NCI-H748 (cell line): ENCODE data around the gene ALDH1A3.

Experiments
- DNase-seq: peaks from one replicate; lab custom pipeline; 2025; ENCODE audit not compliant: unreplicated experiment; lab: John Stamatoyannopoulos, UW

The ALDH1A3 gene

DNA sequence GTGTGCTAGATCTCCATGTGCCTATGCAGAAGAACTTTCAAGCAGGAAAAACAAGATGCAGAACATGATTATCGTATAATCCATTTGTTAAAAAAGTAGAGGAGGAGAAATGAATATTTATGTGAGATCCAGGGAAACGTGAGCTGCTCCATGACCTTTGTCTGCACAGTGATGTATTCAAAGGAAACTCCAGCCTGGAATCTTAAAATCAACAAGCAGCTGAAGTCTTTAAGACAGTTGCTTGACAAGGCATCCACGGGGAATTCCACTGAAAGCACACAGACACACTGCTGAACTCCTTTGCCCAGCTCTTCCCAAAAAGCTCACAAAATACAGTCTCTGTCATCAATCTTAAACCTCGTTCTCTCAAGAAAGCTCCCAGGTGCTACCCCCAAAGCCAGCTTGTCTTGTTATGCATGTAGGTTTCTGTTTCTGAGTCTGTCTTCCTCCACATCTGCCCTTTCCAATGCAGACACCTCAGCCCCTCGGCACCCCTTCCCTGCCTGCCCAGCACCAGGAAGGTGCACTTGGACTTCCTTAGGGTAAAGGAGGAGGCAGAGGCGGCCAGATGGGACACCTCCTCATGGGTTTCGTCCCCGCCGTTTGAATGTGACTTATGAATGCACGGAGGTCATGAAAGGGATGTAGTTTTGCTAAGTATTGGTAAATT is 68.3 kb downstream of the ALDH1A3 start:
- DNase-seq = no peak

DNA sequence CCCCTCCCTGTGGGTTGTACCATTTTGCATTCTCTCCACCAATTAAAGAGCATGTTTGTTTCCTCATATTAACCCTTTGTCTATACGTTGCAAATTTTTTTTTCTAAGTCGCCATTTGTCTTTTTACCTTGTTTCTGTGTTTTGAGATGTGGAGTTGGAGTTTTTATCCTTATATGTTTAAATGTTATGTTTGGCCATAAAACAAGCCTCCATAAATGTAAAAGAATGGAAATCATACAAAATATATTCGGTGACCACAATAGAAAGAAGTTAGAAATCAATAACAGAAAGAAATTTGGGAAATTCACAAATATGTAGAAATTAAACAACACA is 68.8 kb downstream of the ALDH1A3 start:
- no peak for DNase-seq

DNA sequence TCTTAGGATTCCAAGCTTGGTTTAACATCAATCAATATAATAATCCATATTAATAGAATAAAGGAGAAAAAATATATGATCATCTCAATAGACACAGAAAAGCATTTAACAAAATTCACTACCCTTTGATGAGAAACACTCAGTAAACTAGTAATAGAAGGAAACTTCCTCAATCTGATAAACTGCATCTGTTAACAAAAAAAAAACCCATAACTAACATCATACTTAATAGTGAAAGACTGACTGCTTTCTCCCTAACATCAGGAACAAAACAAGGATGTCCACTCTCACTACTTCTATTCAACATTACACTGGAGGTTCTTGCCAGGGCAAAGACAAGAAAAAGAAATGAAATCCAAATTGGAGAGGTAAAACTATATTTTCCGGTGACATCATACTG is 70.1 kb downstream of the ALDH1A3 start:
- no peak for DNase-seq

DNA sequence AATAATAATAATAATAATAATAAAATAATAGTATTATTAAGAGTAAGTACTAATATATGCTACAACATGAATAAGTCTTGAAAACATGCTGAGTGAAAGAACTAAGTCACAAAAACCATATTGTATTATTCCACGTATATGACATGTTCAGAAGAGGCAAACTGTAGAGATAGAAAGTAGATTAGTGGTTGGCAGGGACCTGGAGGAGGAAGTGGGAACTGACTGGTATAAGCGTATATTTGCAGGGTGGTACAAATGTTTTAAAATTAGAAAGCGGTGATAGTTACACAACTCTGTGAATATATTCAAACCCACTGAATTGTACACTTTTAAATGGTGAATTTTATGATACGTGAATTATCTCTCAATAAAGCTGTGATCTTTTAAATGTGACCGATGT is 72.3 kb downstream of the ALDH1A3 start:
- DNase-seq = no peak

DNA sequence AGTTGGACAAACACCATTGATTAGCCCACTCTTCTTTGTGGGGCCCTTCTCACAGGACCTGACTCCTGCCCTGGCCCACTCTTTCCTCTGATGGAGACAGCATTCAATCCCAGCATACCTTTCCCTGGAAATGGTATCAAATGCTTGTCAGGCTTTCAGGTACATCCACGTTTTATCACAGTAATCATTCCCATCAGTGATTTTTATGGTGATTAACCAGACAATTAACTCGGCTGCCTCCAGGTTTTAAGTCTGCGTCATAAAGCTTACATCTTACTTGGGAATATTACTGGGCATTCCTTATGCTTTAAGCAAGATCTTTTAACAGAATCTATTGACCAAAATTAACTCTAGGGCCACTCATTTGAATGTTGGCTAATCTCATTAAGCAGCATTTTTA is 72.9 kb downstream of the ALDH1A3 start:
- DNase-seq = no peak

DNA sequence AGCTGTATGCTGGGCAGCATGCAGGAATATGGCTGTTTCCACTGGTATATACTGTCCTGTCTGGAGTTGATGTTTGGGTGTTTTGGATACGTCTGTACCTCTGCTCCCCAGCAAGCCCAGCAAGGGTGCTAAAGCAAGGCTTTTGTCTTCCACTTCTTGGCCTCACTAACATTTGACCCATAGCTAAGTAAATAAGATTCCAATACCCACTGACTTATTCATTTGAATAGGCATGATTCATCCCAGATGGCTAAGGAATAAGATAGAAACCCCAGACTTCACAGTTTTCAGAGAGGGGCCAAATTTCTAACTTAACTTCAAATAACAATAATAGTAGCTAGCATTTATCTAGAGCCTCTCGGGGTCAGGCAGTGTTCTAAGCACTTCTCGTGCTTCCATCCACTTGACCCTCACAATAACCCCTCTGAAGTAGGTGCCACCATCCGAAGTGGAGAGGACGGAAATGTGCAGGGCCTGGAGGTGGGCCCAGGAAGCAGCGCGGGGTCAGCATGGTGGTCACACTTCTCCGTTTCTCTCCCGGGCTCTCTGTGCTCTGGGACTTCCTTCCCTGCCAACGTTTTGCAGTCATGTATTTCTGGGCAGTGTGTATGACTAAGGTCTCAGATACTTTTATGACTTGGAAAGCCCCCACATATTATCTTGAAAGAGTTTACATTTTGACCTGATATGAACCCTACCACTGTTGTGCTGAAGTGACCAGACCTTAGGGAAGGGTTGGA is 78.9 kb downstream of the ALDH1A3 start:
- no peak for DNase-seq

DNA sequence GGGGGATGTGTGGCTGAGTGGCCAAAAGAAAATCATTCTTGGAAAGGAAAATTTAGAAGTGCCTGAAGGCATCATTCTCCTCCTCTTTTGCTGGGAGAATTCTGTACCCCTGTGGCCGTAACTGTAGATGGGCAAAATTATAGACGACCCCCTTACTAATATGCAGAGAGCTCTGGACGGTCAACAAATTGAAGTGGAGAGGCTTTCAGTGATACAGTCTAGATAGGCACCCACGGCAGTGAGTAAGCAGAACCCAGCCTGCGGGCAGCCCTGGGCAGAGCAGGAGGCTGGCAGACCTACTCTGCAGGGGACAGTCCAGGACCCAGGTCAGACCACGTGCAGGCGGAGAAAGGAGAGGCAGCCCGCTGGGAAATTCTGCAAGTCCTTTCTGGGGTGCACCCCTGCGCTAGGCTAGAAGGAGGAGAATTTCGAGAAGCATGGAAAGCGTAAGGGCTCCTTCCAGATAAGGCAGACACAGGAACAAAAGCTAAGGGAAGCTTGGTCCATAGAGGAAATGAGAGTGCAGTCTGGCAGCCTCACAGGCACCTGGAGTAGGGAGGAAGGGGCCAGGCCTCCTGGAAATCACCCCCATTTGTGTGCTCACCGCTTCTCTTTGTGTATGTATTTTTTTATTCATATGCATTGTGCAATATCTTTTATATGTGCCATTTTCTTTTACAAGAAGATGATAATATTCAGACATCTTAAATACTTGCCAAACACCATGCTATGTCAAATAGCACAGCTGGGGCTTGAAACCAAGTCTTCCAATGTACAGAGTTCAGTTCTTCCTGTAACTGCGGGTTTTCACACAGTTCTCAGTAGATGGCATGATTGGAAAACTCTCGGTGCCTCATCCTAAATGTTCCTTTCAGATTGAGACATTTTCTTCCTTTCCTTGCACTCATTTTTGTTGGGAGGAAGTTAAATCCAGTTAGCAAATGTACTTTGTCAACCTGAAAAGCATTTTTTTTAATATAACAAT is 79.7 kb downstream of the ALDH1A3 start:
- no peak for DNase-seq
